GM12873 (cell line): ENCODE results near the gene CABS1.

Source experiments
- TF ChIP-seq, protein P1 (sequence below): IDR thresholded peaks from 2 replicates; pipeline ENCODE4 v1.5.1; 2012; ENCODE audit warnings: low read depth, mild to moderate bottlenecking, moderate library complexity, low read length, control low read depth; ENCODE audit not compliant: insufficient read depth; ENCODE audit errors: missing control alignments

The CABS1 gene

DNA sequence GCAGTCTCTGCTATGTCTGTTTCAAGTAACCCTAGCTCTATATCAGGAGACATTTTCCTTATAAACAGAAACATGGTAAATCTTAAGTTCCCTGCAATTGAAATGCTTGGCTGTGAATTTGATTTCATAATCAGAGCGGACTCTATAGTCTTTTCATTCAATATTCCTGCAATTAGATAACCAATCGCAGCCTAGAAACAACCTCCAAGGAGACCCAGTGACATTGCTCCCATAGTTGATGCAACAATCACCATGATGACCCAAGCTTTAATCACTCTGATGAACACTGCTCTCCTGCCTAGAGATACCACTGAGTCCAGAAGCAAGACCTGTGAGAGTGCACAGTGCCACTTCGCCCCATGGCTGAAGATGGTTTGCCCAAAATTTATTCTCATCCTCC, at the start of gene CABS1:
Gene CABS1 (plus strand): TSS at position 301 of the 400 bp plus-strand sequence. CDS start 59 bp downstream, at position 360.
- TF ChIP-seq, protein P1, sequence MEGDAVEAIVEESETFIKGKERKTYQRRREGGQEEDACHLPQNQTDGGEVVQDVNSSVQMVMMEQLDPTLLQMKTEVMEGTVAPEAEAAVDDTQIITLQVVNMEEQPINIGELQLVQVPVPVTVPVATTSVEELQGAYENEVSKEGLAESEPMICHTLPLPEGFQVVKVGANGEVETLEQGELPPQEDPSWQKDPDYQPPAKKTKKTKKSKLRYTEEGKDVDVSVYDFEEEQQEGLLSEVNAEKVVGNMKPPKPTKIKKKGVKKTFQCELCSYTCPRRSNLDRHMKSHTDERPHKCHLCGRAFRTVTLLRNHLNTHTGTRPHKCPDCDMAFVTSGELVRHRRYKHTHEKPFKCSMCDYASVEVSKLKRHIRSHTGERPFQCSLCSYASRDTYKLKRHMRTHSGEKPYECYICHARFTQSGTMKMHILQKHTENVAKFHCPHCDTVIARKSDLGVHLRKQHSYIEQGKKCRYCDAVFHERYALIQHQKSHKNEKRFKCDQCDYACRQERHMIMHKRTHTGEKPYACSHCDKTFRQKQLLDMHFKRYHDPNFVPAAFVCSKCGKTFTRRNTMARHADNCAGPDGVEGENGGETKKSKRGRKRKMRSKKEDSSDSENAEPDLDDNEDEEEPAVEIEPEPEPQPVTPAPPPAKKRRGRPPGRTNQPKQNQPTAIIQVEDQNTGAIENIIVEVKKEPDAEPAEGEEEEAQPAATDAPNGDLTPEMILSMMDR, result no peak

DNA sequence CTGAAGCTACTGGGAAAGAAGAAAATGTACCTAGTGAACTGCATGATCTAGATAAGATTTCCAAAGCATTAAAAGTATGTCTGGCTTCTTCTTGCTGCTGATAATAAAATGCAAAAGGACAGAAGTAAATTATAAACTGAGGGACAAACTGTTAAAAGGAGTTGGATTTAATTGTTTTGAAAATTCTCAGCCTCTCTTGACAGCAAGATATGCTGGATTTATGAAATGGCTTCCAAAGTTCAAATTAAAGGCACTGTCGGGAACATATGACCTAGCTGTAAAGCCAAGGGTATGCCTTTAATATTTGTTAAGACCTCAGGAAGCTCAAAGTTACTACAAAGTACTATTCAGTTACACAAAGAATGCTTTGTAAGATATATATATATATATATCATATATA, 46.1 kb upstream of the CABS1 start:
- TF ChIP-seq, protein P1, result no peak

DNA sequence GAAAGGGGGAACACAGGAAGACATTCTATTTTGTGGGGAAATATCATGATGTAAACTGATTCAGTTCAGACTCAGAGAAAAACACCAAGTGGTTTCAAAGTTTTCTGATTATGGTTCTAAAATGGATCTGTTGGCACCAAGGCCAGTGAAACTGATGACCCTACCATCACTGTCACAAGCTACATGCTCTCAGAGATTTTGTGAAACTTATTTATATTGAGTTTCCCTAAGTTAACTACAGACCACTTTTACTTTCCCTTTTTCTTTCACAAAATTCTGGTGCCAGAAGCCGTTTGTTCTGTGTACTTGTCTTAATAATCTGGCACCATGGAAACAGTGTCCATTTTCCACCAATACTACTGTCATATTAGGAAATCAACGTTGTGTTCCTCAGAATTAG, 43.4 kb upstream of the CABS1 start:
- TF ChIP-seq, protein P1, result no peak

DNA sequence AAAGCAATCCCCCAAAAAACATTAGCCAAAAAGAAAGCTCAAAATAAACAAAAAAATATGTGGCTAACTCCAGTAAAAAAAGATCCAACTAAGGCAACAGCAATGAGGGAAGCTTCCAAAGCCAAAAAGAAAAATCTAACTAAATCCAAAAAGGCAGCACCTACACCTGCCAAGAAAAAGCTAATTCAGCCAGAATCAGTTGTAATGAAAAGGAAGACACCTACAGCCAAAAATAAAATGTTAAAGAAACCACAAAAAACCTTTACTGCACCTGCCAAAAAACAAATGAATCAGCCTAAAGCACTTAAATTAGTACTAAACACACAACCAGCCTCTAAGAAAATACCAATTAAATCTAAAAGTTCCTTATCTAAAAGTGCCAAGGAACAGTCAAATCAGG, 37.2 kb upstream of the CABS1 start:
- TF ChIP-seq, protein P1, result no peak

DNA sequence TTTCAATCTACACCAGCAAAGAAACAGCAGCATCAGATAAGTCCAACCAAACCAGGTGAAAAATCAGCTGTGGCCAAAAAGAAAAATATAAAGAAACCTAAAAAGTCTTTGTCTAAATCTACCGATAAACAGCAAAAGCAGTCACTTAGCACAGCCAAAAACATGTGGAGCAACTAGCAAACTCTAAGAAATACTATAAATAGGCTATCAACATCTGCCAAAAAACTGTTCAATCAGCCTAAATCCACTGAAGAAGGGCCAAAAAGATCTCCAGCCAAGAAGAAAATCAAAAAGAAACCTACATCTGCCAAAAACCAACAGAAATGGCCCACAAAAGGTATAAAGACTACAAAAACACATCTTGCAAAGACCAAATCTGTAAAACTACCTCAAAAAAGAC, 36.7 kb upstream of the CABS1 start:
- TF ChIP-seq, protein P1, result no peak

DNA sequence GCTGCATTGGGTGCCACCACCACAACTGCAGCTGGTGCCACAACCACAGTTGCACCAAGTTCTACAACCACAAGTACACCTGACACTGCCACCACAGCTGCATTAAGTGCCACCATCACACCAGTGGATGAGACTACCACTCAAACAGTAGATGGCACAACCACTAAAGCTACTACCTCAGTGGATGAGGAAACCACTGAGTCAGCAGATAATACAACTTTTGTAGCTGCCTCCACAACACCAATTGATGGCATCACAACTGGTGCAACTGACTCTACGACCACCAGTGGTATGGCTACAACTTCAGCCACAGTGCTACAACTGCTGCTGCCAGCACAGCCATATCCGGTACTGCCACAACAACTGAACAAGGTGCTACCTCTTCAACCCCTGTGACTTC, 35.1 kb upstream of the CABS1 start:
- TF ChIP-seq, protein P1, result no peak

DNA sequence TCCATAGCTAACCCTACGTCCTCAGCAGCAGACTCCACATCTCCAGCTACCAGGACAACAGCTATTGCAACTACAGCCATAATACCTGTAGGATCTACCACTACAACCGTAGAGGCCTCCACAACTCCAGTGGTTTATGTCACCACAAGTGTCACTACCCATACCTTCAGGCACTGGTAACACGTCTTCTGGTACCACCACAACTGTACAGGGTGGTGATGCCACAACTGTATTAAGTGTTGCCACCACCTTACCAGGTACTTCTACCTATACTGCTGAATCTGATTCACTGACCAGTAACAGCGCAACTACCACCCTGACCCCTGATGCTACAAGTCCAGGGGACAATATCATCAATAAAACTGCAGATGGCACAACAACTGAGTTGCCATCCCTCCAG, 34.6 kb upstream of the CABS1 start:
- TF ChIP-seq, protein P1, result no peak

DNA sequence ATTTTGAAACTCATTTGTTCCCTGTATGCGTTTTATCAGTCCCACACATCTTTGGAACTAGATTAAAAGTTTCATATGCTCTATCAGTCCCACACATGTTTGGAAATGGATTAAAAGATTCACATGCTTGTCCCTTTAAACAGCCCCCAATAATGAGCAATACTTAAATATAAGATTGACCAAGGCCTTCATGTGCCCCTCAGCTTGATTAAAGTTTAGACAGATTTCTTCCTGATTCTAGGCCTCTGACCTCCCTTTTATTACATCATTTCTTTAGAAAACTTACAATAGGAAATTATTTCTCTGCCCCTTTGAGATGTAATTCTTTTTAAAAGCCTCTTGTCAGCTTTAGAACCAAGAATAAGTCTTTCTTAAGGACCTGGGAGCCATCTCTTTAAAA, 31.7 kb upstream of the CABS1 start:
- TF ChIP-seq, protein P1, result no peak
